Small intestine (tissue), 7 donors: ENCODE measurements around the gene HOXD4. TPM values are rescaled to one million over a fixed set of nuclear protein-coding genes. Genes with fewer than 3 reads are reported as not detected.

Source experiments
- DNase-seq, 2 donors: peaks; one replicate each; pipeline versions ENCODE4 v3.0.0 to v3.0.0-alpha.2; 2013
- FAIRE-seq: peaks from 2 replicates; lab custom pipeline; 2012; peaks lifted over from hg19 to GRCh38; lab: Jason Lieb, UNC
- H3K27ac ChIP-seq, 3 donors: one replicate each; pipeline ENCODE4 v1.5.1; 2013; ENCODE audit warnings: low read length in 2 of 3, mild to moderate bottlenecking in 2 of 3, control low read depth in 1 of 3, inconsistent platforms in 1 of 3, low read depth in 1 of 3, moderate library complexity in 1 of 3
- H3K27me3 ChIP-seq, 3 donors: one replicate each; pipeline ENCODE4 v1.6.1; 2013; ENCODE audit warnings: low read length in 3 of 3, inconsistent platforms in 1 of 3; ENCODE audit not compliant: control insufficient read depth in 3 of 3, insufficient read depth in 3 of 3
- H3K36me3 ChIP-seq, 3 donors: one replicate each; pipeline ENCODE4 v1.6.1; 2013; ENCODE audit warnings: low read length in 3 of 3, inconsistent platforms in 1 of 3, low read depth in 1 of 3, mild to moderate bottlenecking in 1 of 3, moderate library complexity in 1 of 3; ENCODE audit not compliant: control insufficient read depth in 3 of 3, insufficient read depth in 2 of 3
- H3K4me1 ChIP-seq, 3 donors: one replicate each; pipeline ENCODE4 v1.6.1; 2013; ENCODE audit warnings: low read length in 2 of 3, inconsistent platforms in 1 of 3, low read depth in 1 of 3, mild to moderate bottlenecking in 1 of 3, moderate library complexity in 1 of 3; ENCODE audit not compliant: control insufficient read depth in 3 of 3, insufficient read depth in 2 of 3
- H3K4me3 ChIP-seq, 3 donors: one replicate each; pipeline ENCODE4 v1.5.1; 2013; ENCODE audit warnings: low read length in 3 of 3, control low read depth in 1 of 3, inconsistent platforms in 1 of 3, low read depth in 1 of 3, mild to moderate bottlenecking in 1 of 3, moderate library complexity in 1 of 3
- H3K9me3 ChIP-seq, 2 donors: one replicate each; pipeline ENCODE4 v1.6.1; 2013; ENCODE audit warnings: low read depth in 1 of 2, low read length in 1 of 2; ENCODE audit not compliant: control insufficient read depth in 2 of 2, insufficient read depth in 1 of 2
- WGBS, 3 donors: extraction: QIAGEN DNeasy Blood & Tissue Kit; methylation state at CpG; one replicate each; pipeline ENCODE4 v1.1.7; 2013; 5-methylcytosine and 5-hydroxymethylcytosine counted together
- polyA plus RNA-seq, 4 donors: library from polyadenylated mRNA; stranded (reverse) in 3 of 4; unstranded in 1 of 4; fragments of 200-250 nt in 3 of 4; fragments of 120-200 nt in 1 of 4; gene quantifications; one replicate each; pipeline versions ENCODE4 v1.2.1 to v1.2.3, GENCODE V29; 2013
- donor health status: healthy with polysubstance abuse.
- donor health status: control.
- donor health status: control.
- donor health status: Bipolar disorder and iron deficiency.
- donor health status: healthy.

HOXD4 gene
- polyA plus RNA-seq, 4 donors = 0.97 to 14.7 TPM; not detected in 2

- 1 to 7% (median 4%) methylated on average over 37 to 43 of the region's 43 CpGs for WGBS, 3 donors
- Histone ChIP-seq H3K27ac (peak overlapping the region in 2 of 3 donors; percentile 59 to 75), H3K36me3 (no peaks in the 10 kb centered on the region), H3K27me3 (peaks cover 7 to 91% (median 36%) of the 10 kb centered on the region in 3 donors), H3K9me3 (no peaks in the 10 kb centered on the region), H3K4me3 (peak overlapping the region; percentile 30 to 45 (median 44)), H3K4me1 (peaks cover 0 to 2% (median 2%) of the 10 kb centered on the region in 3 donors)
- FAIRE-seq (no peak), DNase-seq (peak in 1 of 2 donors; percentile 65)
These were observed 21.6 kb upstream of the HOXD4 start for GRCh38 chr2:176129813-176130146.

DNA sequence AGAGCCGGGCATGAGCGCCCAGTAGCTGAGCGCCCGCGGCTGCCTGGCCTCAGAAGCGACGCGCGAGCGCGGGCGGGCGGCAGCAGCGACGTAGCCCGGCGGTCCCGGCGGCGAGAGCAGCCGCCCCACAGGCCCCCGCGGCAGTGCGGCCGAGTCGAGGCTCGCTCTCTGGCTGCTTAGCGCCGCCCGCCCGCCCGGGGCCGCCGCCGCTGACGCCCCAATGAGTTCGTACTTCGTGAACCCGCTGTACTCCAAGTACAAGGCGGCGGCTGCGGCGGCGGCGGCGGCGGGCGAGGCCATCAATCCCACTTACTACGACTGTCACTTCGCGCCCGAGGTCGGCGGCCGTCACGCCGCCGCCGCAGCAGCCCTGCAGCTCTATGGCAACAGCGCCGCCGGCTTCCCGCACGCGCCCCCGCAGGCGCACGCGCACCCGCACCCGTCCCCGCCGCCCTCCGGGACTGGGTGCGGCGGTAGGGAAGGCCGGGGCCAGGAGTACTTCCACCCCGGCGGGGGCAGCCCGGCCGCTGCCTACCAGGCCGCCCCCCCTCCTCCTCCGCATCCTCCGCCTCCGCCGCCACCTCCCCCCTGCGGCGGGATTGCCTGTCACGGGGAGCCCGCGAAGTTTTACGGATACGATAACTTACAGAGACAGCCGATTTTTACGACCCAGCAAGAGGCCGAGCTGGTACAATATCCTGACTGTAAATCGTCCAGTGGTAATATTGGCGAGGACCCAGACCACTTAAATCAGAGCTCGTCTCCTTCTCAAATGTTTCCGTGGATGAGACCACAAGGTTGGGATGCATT lies 21.0 kb upstream of the HOXD4 start:
- peaks cover 0 to 2% (median 2%) of the 10 kb centered on the region in 3 donors for H3K4me1 ChIP-seq
- H3K27ac ChIP-seq = peak overlapping the region in 2 of 3 donors; percentile 43 to 75
- FAIRE-seq (no peak), DNase-seq (peak in 1 of 2 donors; percentile 67)
- peaks cover 7 to 91% (median 36%) of the 10 kb centered on the region in 3 donors for H3K27me3 ChIP-seq
- H3K36me3 ChIP-seq = no peaks in the 10 kb centered on the region
- H3K4me3 ChIP-seq = peak overlapping the region; percentile 41 to 45 (median 44)
- H3K9me3 ChIP-seq = no peaks in the 10 kb centered on the region
- 3 to 6% (median 4%) methylated on average over 64 to 100 of the region's 100 CpGs for WGBS, 3 donors

- Histone ChIP-seq H3K27me3 (peaks cover 7 to 91% (median 40%) of the 10 kb centered on the region in 3 donors), H3K27ac (peak overlapping the region in 2 of 3 donors; percentile 43 to 75), H3K36me3 (no peaks in the 10 kb centered on the region), H3K9me3 (no peaks in the 10 kb centered on the region), H3K4me3 (peak overlapping the region in 2 of 3 donors; percentile 41 to 44), H3K4me1 (peaks cover 0 to 4% (median 2%) of the 10 kb centered on the region in 3 donors)
- DNase-seq (no peak), FAIRE-seq (no peak)
- WGBS, 3 donors = 10 to 16% (median 14%) methylated on average over 15 of the region's 15 CpGs
These were observed 20.1 kb upstream of the HOXD4 start for GRCh38 chr2:176130957-176131847.

GRCh38 chr2:176131848-176132158 lies 19.5 kb upstream of the HOXD4 start:
- Histone ChIP-seq H3K27me3 (peaks cover 8 to 91% (median 41%) of the 10 kb centered on the region in 3 donors), H3K27ac (no peak overlapping the region), H3K4me1 (peaks cover 0 to 4% (median 2%) of the 10 kb centered on the region in 3 donors), H3K4me3 (peak overlapping the region in 1 of 3 donors; percentile 21), H3K9me3 (no peaks in the 10 kb centered on the region), H3K36me3 (no peaks in the 10 kb centered on the region)
- FAIRE-seq (no peak), DNase-seq (no peak)
- 20 to 31% (median 23%) methylated on average over 4 of the region's 4 CpGs for WGBS, 3 donors

- WGBS, 3 donors = 6 to 13% (median 11%) methylated on average over 33 of the region's 33 CpGs
- Histone ChIP-seq H3K27ac (peak overlapping the region in 1 of 3 donors; percentile 30), H3K4me3 (peak overlapping the region in 2 of 3 donors; percentile 21 to 22), H3K36me3 (no peaks in the 10 kb centered on the region), H3K27me3 (peaks cover 11 to 90% (median 41%) of the 10 kb centered on the region in 3 donors), H3K4me1 (peaks cover 0 to 4% (median 2%) of the 10 kb centered on the region in 3 donors), H3K9me3 (no peaks in the 10 kb centered on the region)
- no peak for DNase-seq
- FAIRE-seq = no peak
These were observed 18.9 kb upstream of the HOXD4 start for GRCh38 chr2:176132205-176133171.

- Histone ChIP-seq H3K4me1 (peaks cover 0 to 4% (median 2%) of the 10 kb centered on the region in 3 donors), H3K9me3 (no peaks in the 10 kb centered on the region), H3K36me3 (no peaks in the 10 kb centered on the region), H3K4me3 (no peak overlapping the region), H3K27me3 (peaks cover 7 to 88% (median 42%) of the 10 kb centered on the region in 3 donors), H3K27ac (no peak overlapping the region)
- DNase-seq (no peak), FAIRE-seq (no peak)
These were observed 18.0 kb upstream of the HOXD4 start for GRCh38 chr2:176133389-176133788.

DNA sequence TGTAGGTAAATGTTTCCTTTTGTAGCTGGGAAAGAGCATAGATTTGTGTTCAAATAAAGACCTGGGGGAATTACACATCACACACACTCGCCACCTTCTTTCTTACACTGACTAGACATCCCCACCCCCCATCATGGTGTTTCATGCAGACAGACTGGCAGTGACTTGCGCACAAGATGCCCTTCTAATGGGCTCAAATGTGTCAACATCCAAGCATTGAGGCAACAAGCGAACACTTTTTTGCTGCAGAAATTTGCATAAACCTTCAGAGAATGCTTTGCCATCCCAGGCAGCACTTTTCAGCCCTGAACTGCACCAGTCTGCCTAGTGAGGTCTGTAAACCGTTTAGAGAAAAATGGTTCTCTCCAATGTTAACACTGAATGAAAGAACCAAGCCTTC lies 17.3 kb upstream of the HOXD4 start:
- H3K4me3 ChIP-seq = no peak overlapping the region
- WGBS, 3 donors = 19 to 46% (median 28%) methylated on average over 4 of the region's 4 CpGs
- H3K36me3 ChIP-seq = no peaks in the 10 kb centered on the region
- DNase-seq = no peak
- no peaks in the 10 kb centered on the region for H3K9me3 ChIP-seq
- no peak overlapping the region for H3K27ac ChIP-seq
- H3K27me3 ChIP-seq = peaks cover 6 to 88% (median 42%) of the 10 kb centered on the region in 3 donors
- peaks cover 0 to 4% (median 2%) of the 10 kb centered on the region in 3 donors for H3K4me1 ChIP-seq
- FAIRE-seq = no peak
